ENCODE results near the gene ENAH. TPM values are rescaled to one million over a fixed set of nuclear protein-coding genes. Genes with fewer than 3 reads are reported as not detected.

Gene ENAH
- total RNA-seq, 1 donor from 2014 or later = not detected

DNA sequence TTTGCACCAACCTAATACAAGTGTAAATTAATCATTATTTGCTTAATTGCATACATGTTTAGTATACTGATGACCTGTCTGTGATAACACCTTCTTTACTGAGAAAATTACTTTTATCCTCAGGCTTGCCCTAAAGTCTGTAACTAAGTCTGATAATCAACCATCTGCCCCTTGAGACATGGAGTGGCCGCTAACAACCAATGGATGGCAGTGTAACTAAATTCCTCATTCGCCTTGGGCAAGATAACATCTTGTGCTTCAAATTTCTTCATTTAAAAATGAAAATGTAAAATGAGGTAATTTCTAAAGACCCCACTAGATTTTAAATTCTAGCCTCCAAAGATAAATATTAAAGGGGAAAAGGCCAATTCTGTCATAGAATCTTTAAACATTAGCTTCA, 85.1 kb downstream of the ENAH start:
- intact Hi-C loops (cut with micrococcal nuclease) = no loop called here

- intact Hi-C loops (cut with micrococcal nuclease) = no loop called here
These were observed 87.1 kb downstream of the ENAH start for GRCh38 chr1:225565847-225566246.

DNA sequence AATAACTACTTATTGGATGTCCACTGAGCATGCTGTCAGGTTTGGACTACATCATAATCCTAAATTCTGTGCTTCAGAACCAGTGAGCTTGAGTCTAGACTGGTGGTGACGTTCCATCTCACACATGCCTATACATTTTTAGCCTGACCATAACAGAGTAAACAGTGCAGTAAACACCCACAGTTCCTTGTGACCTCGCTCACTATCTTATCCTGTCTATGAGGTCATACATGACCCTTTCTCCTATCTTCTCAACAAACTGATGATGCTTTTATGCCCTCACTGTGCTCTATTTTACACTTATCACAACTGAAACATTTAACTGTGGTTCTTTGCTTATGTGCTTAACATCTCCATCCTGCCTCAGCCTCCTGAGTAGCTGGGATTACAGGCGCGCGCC, 91.2 kb downstream of the ENAH start:
- intact Hi-C loops (cut with micrococcal nuclease) = no loop called here

- intact Hi-C loops (cut with micrococcal nuclease) = no loop called here
These were observed 93.0 kb downstream of the ENAH start for GRCh38 chr1:225559902-225560301.

DNA sequence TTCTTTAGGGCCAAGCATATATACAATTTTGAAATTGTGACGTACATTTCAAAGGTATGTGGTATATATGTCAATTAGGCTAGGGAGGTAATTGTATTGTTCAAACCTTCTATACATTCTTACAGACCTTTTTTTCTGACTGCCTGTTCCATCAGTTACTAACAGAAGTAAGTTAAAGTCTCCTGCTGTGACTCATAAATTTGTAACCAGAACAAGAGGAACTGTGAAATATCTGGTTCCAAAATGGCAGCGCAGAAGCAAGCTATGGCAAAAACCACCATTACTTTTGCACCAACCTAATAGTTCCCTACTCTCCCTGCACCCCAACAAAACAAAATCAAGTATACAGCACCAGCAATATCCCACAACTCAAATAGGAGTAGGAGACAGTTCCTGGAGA, 93.6 kb downstream of the ENAH start:
- intact Hi-C loops (cut with micrococcal nuclease) = no loop called here

DNA sequence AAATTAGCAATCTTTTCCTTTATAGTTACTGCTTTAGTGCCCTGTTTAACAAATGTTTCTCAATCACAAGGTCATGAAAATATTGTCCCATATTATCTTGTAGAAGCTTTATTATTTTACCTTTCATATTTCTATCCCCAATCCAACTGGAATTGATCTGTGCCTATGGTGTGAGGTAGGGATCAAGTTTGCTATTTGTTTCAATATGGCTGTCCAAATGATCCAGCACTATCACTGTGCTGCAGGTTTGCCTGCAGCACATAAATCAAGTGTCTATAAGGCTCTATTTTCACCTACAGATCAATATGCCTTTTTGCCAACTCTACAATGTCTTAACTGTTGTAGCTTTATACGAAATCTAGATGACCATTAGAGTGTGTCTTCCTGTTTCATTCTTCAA, 96.2 kb downstream of the ENAH start:
- intact Hi-C loops (cut with micrococcal nuclease) = no loop called here

DNA sequence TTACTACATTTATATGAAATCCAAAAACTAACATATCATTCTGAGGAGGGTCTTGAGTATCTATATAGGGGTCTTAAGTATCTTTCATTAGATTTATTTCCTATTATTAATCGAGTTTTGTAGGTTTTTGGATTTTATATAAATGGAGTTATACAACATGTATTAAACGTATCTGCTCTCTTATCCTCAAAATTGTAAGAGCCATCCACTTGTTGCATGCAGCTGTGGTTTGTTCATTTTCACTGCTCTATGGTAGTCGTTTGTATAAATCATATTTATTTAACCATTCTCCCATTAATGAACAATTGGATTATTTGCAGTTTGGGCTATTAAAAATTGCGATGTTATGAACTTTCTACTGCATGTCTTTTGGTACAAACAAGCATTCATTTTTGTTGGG, 97.1 kb downstream of the ENAH start:
- intact Hi-C loops (cut with micrococcal nuclease) = no loop called here

DNA sequence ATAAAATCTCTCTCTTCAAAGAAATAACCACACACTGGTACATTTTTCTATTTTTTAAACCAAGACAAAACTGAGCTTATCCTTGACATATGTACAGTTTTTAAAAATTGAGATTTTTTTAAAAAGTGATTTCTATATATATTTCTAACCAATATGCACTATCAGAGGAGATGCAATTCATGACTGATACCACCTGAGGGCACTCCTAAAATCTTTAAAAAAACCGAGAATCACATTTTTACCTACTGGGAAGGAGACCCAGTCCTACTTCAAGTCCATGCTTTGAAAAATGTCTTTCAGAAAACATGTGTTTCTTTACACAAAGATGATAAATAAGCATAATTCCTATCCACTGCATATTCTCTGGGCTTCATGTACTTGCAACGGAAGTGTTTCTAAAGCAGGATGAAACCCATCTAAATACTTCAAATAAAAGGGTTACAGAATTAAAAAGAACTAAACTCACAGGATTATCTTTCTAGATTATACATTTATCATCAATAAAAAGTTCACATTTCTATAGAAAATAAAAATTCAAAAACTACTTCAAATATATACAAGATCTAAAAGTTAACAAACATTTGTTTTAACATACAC, 98.6 kb downstream of the ENAH start:
- intact Hi-C loops (cut with micrococcal nuclease) = loop anchor here (1.0 to 5.0 kb wide), 5 partner anchors 79 to 422 kb away; no protein-coding TSS in a partner anchor

- intact Hi-C loops (cut with micrococcal nuclease) = loop anchor here (5.0 kb wide), 2 partner anchors 232 to 297 kb away; no protein-coding TSS in a partner anchor
These were observed 103.1 kb downstream of the ENAH start for GRCh38 chr1:225549821-225550220.

- intact Hi-C loops (cut with micrococcal nuclease) = no loop called here
These were observed 104.6 kb downstream of the ENAH start for GRCh38 chr1:225548140-225548857.

DNA sequence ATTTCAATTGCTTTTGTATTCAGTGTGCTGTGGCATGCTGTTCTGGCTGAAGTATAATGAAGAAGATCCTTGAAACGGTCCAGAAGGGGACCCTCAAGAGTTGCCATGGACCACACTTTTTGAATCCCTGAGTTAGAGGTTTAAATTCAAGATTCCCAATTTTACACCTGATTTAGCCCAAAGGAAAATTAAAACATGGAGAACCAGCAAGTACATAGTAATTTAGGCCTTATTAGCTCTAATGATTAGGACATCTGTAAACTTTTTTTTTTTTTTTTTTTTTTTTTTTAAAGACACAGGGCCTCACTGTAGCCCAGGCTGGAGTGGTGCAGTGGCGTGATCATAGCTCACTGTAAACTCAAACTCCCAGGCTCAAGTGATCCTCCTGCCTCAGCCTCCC, 107.3 kb downstream of the ENAH start:
- intact Hi-C loops (cut with micrococcal nuclease) = no loop called here

DNA sequence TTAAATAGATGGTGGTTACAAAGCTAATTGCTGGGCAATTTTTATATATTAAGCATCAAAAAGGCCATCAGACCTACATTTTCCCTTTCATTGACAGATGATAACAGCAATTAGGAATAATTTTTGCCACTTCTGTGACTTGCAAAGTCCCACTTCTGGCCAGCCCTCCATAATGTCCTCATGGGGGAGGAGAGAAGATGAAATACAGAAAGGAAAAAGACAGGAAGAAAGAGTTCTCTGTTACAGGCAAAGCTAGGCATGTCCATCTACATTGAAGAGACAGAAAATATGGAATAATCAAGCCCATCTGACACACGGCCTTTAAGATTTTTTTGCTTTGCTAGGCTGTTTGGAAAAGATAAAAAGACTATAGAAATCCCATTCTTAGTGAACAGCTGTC, 108.0 kb downstream of the ENAH start:
- intact Hi-C loops (cut with micrococcal nuclease) = no loop called here

DNA sequence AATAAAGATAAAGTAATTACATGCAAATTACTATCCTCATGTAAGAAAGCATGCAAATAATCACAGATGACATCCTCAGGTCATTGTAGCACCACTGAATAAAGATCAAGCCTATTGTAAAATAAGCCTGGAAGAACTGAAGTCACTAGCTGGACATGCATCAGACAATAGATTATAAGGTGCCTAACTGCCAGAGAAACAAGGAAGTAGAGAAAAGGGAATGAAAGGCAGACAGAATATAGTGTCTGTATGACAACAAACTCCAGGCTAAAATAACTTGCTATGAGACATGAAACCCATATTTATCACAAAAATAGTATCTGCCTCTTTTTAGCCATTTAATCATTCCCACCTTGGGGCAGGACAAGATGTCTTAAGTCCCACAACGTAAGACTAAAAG, 108.7 kb downstream of the ENAH start:
- intact Hi-C loops (cut with micrococcal nuclease) = no loop called here

- intact Hi-C loops (cut with micrococcal nuclease) = no loop called here
These were observed 109.6 kb downstream of the ENAH start for GRCh38 chr1:225543350-225543749.

DNA sequence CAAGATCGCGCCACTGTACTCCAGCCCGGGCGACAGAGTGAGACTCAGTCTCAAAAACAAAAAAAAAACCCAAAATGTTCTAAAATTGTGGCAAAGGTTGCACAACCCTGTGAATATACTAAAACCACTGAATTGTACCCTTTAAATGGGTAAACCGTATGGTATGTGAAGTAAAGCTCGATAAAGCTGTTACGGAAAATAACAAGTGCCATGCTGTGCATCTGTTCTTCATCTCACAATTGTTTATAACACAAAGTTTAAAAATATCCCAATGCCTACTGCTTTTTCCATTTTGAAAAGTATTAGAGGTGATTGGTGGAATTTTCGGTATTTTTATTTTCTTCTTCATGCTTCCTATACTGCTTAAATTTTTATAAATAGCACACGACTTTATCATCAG, 111.5 kb downstream of the ENAH start:
- intact Hi-C loops (cut with micrococcal nuclease) = no loop called here

- intact Hi-C loops (cut with micrococcal nuclease) = no loop called here
These were observed 113.3 kb downstream of the ENAH start for GRCh38 chr1:225539575-225539974.

DNA sequence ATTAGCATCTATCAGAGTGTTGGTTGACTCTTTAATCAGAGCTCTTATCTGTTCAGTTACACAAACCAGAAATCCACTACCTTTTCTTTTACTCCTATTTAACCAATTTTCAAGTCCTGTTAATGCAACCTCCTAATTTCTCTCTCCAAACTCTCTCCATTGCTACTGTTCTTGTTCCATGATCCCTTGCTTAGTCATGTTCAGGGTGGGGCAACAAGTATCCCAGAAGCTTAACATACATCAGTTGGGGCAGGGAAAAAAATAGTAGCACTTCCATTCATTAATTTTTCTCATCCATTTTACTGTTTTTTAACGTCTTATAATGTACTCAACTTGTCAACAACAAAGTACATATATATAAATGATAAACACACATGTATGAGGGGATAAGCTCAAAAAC, 113.9 kb downstream of the ENAH start:
- intact Hi-C loops (cut with micrococcal nuclease) = no loop called here

- intact Hi-C loops (cut with micrococcal nuclease) = no loop called here
These were observed 115.2 kb downstream of the ENAH start for GRCh38 chr1:225537554-225538251.

DNA sequence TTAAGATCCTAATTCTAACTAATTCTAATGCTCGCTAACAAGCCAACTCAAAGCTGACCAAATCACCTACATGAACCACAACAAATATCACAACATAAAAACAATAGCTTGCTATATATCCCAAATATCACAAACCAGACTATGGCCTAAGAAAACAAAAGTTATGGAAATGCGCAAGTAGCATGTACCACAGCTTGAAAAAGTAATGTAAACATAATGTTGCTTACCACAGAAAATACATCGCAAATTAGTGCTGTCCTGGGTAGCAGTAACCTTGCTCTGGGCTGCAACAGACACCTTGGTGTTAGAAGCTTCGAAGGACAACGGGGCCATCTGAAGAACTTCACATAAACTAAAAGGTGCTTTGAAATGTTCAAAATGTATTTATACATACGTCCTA, 117.6 kb downstream of the ENAH start:
- intact Hi-C loops (cut with micrococcal nuclease) = no loop called here

DNA sequence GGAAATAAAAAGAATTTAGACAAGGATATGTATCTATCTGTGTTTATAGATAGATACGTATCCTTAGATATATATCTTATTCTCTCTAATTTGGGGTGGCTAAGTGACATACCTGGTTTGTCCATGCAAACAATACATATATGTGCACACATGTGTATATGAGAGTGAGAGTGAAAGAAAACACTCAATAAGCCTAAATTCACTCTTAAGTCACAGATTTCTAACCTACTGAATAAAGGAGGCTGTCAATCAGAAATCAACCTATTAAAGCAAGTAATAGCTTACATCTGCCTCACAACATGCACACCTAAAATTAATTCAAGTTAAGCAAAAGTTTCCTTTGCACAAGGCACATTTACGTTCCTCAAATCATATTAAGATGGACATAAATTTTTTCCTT, 118.2 kb downstream of the ENAH start:
- intact Hi-C loops (cut with micrococcal nuclease) = no loop called here

DNA sequence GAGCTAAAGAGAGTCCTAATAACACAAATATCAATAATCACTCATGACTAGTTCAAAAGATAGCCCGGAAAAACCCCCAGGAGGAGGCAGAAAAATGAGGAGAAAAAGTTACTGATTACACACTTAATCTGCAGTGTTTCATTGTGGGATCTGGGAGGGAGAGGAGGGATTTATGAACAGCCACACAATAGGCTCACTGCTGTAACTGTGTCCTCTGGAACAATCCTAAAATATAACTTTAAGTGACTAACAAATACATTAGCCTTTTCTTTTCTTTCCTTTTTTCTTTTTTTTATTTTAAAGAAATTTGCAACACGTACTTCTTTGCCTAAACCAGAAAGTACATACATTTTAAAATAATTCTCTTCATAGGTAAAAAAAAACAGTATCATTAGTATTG, 118.8 kb downstream of the ENAH start:
- intact Hi-C loops (cut with micrococcal nuclease) = no loop called here

GRCh38 chr1:225533238-225533637, 119.7 kb downstream of the ENAH start:
- intact Hi-C loops (cut with micrococcal nuclease) = no loop called here

Measured in T-helper 1 cell treated with Interleukin-12 subunit alpha and Interleukin-12 subunit beta and Interleukin-4 antibody, amounts not matched to agents 30 ng/mL and 1 ng/mL, for 36 hours (primary cell).